ENCODE measurements around the gene PRDM15.

DNA sequence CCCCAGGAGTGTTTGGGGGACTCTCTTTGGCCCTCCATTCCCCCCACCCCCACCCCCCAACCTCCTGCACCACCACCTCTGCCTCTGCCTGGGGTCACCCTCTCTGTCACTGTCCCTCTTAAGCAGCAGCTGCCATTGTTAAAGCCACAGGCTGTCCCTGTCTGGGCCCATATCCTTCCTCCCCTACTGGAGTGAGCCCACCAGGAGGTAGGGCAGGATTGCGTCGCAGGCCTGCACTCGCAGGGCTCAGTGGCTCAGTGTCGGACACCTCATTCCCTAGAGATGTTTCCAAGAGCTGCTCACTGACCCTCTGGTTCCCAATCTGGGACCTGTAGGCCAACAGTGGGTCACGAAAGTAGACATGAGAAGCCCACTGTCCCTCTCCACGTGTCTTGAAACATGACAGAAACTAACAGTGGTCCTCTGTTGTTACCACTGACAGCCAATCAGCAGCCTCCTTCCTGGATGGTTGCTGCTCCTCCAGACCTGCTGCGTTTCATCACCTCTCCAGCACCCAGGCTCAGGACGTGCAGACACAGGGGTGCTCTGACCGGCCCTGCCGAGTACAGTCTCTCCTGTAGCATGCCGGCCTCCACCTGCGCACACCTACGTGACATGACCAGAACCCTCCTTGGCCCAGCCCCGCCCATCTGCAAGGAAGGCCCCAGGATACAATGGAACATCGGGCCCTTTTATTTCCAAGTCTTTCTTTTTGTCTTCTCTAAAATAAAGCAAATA lies 7.7 kb downstream of the PRDM15 start:
- TF ChIP-seq, protein P1, sequence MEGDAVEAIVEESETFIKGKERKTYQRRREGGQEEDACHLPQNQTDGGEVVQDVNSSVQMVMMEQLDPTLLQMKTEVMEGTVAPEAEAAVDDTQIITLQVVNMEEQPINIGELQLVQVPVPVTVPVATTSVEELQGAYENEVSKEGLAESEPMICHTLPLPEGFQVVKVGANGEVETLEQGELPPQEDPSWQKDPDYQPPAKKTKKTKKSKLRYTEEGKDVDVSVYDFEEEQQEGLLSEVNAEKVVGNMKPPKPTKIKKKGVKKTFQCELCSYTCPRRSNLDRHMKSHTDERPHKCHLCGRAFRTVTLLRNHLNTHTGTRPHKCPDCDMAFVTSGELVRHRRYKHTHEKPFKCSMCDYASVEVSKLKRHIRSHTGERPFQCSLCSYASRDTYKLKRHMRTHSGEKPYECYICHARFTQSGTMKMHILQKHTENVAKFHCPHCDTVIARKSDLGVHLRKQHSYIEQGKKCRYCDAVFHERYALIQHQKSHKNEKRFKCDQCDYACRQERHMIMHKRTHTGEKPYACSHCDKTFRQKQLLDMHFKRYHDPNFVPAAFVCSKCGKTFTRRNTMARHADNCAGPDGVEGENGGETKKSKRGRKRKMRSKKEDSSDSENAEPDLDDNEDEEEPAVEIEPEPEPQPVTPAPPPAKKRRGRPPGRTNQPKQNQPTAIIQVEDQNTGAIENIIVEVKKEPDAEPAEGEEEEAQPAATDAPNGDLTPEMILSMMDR (IDR thresholded peaks at IDR 0.05), result no peak
- no peak for TF ChIP-seq POLR2A (IDR thresholded peaks at IDR 0.05)
- no peak for TF ChIP-seq POLR2AphosphoS5 (IDR thresholded peaks at IDR 0.05)
